ENCODE data around the gene OLFML2B.

DNA sequence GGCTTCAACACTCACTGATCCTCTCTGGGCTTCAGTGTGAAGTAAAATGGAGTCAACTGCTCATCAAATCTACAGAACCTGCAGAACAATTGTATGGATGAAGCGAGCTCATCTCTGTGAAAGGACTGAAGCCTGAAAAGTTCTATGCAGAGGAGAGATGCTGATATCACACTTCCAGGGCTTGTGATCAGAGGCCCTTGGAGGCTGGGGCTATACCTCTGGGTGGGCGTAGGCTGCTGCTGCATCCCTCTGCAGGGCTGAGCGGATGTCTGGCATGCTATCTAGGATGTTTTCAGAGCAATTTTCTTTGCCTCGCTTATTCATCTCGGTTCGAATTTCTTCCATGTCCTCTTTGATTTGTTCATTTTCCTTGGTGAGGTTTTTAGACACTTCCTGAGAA is 17.6 kb downstream of the OLFML2B start:
- TF ChIP-seq, protein P1, sequence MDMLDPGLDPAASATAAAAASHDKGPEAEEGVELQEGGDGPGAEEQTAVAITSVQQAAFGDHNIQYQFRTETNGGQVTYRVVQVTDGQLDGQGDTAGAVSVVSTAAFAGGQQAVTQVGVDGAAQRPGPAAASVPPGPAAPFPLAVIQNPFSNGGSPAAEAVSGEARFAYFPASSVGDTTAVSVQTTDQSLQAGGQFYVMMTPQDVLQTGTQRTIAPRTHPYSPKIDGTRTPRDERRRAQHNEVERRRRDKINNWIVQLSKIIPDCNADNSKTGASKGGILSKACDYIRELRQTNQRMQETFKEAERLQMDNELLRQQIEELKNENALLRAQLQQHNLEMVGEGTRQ (IDR thresholded peaks at IDR 0.05; ENCODE audit: borderline replicate concordance, low read depth, low read length): no peak
- TF ChIP-seq, protein P2, sequence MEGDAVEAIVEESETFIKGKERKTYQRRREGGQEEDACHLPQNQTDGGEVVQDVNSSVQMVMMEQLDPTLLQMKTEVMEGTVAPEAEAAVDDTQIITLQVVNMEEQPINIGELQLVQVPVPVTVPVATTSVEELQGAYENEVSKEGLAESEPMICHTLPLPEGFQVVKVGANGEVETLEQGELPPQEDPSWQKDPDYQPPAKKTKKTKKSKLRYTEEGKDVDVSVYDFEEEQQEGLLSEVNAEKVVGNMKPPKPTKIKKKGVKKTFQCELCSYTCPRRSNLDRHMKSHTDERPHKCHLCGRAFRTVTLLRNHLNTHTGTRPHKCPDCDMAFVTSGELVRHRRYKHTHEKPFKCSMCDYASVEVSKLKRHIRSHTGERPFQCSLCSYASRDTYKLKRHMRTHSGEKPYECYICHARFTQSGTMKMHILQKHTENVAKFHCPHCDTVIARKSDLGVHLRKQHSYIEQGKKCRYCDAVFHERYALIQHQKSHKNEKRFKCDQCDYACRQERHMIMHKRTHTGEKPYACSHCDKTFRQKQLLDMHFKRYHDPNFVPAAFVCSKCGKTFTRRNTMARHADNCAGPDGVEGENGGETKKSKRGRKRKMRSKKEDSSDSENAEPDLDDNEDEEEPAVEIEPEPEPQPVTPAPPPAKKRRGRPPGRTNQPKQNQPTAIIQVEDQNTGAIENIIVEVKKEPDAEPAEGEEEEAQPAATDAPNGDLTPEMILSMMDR (IDR thresholded peaks at IDR 0.05): no peak
- TF ChIP-seq EZH2phosphoT487 (IDR thresholded peaks at IDR 0.05; ENCODE audit: borderline replicate concordance, low read depth) (no peak), JUND (IDR thresholded peaks at IDR 0.05) (no peak), NRF1 (IDR thresholded peaks at IDR 0.05; ENCODE audit: low read depth, low read length) (no peak), POLR2AphosphoS5 (IDR thresholded peaks at IDR 0.05; ENCODE audit: low read depth, low read length) (no peak), RFX5 (IDR thresholded peaks at IDR 0.05; ENCODE audit: low read length) (no peak)
- TF ChIP-seq, protein P3, sequence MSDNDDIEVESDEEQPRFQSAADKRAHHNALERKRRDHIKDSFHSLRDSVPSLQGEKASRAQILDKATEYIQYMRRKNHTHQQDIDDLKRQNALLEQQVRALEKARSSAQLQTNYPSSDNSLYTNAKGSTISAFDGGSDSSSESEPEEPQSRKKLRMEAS (IDR thresholded peaks at IDR 0.05; ENCODE audit: low read depth): no peak

All from SK-N-SH (cell line).